Stimulated activated CD8-positive, alpha-beta memory T cell treated with anti-CD3 and anti-CD28 coated beads, Interleukin-12 subunit alpha, Interleukin-12 subunit beta, amount 100 ng/mL, for 24 hours (primary cell): ENCODE data around the gene CDX1.
"Not testable (repeated sequence)": the region's sequence is repeated elsewhere in the genome, so short reads cannot be mapped to it uniquely, and the experiment has no call there.

Experiments
- DNase-seq: peaks from one replicate; pipeline ENCODE4 v3.0.0-alpha.2; 2020; ENCODE audit errors: extremely low read depth

The CDX1 gene

DNA sequence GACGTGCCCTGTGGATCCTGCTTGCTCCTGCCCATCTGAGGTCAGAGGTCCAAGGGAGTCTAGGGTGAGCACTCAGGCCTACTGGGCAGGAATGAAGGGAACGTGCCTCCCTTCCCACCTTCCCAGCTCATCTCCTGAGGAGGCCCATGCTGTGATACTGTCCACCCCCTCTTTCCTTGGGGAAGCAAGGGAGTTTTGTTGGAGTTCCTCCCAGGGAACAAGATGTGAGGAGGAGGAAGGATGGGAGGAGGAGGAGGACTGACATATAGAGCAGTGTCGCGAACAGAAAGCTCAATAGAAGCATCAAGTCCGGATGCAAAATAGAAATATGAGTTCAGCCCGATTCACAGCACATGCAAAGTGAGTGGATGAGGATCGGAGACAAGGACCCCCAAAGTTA is 64.3 kb downstream of the CDX1 start:
- DNase-seq = no peak

DNA sequence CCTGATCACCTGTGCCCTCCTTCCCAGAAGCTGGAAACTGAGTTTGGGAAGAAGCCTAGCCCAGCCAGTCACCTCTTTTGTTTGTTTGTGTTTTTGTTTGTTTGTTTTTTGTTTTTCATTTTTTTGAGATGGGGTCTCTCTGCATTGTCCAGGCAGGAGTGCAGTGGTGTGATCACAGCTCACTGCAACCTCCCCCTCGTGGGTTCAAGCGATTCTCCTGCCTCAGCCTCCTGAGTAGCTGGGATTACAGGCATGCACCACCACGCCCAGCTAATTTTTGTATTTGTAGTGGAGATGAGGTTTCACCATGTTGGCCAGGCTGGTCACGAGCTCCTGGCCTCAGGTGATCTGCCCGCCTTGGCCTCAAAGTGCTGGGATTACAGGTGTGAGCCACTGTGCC is 67.1 kb downstream of the CDX1 start:
- DNase-seq = not testable (repeated sequence)
